ENCODE results near the gene OR10A3.

Gene OR10A3

GRCh38 chr11:7890417-7891172, 50.9 kb downstream of the OR10A3 start:
- DNase-seq, result no peak

- no peak for DNase-seq
Observed at GRCh38 chr11:7889985-7890384, 51.5 kb downstream of the OR10A3 start.
